ENCODE data around the gene CENPP.
"Not testable (repeated sequence)": the region's sequence is repeated elsewhere in the genome, so short reads cannot be mapped to it uniquely, and the experiment has no call there.

The CENPP gene

DNA sequence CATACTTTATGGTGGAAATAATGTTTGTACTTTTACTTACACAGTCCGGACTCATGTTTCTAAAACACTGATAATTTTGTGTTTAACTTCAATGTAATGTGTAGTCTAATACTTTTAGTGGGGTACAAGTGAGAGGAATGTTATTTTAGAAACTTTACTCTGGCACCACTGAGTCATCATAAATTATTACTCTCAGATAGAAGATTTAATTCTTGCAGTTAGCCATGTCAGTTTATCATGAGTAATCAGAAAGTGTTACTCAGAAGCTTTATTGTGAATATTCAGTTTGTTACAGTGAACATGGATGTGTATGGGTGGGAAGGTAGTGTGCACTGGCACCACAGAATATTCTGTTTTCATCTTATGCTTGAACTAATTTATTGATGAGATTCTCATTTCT, 58.6 kb downstream of the CENPP start:
- DNase-seq: no peak

DNA sequence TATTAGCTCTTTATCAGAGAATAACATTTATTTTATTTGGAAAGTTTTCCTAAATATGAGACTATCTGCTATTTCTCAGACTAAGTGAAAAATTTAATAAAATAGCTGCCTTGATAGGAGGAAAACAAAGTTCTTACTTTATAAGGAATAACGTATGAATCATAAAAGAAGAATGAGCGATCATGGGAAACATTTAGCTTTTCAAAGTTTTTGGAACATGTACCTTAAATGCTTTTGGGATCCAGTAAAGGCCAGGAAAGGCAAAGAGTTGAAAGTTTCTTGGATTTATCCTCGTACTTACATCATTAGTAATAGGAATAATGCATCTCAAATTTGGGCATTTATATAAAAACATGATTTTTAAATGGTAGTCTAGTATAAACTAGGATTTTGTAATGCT, 59.2 kb downstream of the CENPP start:
- DNase-seq: no peak

DNA sequence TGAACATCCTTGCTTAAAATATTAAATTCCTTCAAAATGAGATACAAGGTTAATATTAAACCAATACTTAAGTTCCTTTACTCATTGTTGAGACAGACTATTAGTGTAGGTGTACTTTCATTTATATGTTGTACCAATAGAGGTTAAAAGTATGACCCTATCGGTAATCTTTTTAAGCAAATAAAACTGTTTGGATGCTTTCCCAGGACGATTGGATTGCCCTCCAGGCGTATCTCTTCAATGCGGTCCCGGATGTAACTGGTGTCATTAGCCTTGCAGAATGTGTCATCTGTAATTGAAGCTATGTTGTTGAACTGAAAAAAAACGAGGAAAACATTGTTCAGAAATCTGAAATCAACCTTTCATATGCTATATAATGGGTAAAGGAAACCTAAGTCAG, 59.7 kb downstream of the CENPP start:
- no peak for DNase-seq

DNA sequence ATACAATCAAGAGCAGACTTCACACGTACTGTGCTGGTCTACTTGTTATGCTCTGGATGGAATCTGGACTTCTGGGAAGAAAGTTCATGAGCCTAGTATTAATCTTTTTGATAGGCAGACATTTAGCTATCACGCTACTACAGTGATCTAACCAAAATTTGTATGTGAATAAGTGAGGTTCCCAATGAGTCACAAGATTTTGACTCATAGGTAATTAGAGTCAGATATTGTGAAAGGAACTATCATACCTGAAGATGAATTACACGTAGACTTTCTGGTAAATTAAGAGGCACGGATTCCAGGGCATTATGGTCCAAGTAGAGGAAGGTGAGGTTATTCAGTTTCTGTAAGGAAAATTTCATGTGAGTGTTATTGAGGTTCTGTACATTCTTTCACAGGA, 60.2 kb downstream of the CENPP start:
- DNase-seq: no peak

DNA sequence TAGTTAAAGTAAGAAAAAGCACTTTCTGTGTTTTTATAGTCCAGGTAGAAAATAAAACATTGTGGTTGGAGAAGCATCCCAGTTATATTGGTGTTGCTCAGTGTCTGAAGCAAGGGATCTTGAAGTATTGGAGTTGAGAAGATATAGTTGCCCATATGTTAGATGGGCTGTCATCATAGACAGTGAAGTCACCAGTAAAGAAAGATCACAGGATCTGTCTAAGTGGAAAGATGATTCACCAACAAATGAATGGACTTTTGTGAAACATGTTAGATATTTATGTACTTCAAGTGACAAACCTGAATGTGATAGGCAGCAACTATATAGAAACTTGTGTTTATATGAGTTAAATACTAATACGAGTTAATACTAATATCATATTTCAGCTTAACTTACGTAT, 66.9 kb downstream of the CENPP start:
- no peak for DNase-seq

DNA sequence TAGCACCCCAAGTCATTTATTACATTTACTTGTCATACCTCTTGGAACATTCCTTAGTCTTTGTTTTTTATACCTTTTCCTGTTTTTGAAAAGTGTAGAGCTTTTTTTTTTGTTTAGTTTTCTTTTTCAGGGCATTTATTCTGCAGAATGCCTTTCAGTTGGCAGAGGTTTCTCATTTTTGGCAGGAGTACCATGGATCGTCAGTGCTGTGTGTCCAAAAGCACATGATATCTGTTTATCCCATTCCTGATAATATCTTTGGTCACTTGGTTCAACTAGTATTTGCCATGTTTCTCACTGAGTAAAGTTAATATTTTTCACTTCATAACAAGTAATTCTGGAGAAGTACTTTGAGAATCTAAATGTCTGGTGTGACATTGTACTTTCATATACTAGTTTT, 67.9 kb downstream of the CENPP start:
- no peak for DNase-seq

DNA sequence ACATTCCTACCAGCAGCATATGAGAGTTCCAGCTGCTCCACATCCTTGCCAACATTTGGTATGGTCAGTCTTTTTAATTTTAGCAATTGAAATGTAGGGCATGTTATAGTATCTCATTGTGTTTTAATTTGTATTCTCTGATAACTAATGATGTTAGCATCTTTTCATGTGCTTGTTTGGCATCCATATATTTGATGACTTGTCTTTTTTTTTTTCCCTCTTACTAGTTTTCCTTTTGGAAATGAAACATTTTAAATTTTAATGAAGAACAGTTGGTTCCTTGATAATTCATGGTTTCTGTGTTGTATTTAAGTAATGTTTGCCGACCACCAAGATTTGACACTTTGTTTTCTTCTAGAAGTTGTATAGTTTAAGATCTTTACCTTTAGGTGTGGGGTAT, 69.9 kb downstream of the CENPP start:
- no peak for DNase-seq

DNA sequence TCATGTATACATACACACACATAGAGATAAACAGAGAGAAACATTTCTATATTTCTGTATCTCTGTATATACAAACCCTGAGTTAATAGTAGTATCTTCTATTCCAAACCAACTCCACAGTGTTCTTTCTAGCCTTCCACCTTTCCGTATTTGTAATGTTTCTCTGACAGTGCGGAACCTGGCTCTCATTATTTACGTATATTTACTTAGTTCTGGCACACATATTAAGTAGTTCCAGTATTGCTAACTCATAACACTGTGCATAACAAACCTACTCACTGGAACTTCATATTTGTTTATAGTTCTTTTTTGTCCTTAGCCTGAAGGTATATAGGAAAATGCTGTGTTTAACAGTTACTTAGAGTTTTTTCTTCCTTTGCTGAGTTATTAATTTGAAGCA, 72.1 kb downstream of the CENPP start:
- DNase-seq: no peak

DNA sequence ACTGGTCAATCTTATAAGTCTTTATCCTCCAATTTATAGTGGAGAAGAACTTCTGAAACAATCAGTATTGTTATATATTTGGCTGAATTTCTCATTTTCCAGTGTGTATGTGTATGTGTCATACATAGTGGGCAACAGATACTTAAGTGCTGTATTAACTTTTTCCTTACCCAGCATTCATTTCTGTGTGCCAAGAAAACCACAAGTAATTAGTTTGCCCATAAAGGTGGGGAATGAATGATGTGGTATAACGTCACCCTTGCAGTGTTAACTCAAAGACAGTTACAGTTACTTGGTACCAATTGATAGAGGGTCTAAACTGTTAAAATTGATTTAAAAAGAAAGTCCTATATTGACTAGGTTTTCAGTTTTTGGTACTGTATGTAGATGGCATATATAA, 76.6 kb downstream of the CENPP start:
- DNase-seq: no peak

DNA sequence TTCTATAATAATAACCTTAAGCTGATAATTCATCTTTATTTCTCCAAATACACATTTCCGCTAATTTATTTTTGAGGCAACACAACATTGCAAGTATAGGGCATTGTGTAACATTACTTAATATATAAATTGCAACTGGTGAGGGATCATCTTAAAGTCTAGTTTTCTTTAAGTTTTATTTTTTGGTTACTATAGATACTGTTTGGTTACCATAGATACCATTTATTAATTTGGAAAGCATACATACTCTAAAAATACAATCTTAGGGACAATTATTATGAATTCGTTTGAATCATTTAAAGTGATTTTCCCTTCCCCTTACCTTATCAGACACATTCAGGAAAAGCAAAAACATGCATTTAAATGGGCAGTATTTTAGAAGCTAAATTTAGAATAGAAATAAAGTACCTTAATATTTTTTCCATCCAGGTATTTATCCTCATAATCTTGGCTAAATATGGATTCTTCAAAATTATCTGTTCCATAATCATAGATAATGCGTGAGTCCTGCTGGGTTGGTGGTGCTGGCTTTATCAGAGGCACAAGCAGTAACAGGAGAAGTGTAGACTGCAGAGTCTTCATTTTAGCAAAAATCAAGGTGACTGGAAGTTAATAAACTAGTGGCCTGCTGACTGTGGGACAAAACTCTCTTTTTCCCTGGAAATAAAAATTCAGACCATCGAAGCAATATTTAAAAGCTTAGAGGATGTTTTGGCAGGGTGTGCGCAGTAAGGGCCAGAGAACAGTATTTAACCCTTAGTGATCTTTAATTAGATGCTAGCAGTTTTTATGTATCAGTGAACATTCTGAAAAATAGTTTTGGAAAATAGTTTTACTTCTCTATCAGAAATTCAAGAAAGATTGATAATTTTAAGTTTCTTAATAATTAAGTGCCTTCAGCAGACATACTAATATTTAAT, 77.3 kb downstream of the CENPP start:
- DNase-seq: no peak

DNA sequence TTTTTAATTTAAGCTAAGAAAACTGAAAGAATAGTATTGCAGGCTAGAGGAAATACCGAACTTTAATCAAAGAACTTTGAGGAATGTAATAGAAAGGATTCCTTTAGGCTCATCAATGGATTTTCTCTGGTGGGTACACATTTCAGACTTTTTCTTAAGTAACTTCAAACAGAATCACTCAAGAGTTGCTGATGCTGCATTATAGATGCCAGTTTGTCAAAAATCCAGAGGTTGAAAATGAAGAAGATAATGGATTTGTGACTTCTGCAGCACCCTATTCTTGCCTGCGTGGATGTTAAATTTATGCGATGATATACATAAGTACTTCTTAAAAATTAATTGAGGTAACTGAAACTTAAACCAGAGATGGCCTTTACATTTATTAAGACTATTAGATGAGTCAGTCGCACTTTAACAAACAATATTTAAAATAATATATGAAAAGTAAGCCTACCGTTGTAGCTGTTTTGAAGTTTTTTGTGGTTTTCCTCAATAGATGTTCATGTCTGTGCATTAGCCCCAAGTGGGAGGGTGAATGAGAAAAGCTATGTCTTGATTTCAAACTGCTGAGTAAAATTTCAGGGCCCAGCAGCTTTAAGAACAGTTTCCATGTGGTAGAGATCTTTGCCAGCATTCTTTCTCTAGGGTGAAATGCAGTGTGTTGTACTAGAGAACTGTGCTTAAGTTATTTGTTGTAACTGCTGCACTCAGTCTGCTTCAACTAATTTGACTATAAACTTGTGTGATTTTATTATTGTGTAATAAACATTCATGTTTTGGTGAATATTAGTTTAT, 78.5 kb downstream of the CENPP start, which contains the start of gene OGN:
OGN (minus strand) TSS at position 537 of the 795 bp plus-strand sequence. CDS start 1,171 bp downstream, outside the sequence.
- DNase-seq: peak; percentile 34

DNA sequence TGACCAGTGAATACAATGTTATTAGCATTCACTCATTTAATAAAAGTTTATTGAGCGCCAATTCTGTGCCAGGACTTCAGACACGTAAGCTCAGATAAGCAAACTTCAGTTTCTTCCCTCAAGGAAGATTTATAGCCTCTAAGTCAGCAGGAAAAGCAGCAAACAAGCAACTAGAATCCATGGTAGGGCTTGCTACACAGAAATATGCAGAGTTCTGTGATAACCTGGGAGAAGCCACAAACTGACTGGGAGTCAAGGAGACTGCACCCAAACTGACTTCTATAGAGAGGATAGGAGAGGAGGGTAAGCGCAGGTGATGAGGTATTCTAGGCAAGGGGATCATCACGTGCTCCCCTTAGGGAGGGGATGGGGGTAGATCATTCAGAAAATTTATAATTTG, 80.1 kb downstream of the CENPP start:
- no peak for DNase-seq

DNA sequence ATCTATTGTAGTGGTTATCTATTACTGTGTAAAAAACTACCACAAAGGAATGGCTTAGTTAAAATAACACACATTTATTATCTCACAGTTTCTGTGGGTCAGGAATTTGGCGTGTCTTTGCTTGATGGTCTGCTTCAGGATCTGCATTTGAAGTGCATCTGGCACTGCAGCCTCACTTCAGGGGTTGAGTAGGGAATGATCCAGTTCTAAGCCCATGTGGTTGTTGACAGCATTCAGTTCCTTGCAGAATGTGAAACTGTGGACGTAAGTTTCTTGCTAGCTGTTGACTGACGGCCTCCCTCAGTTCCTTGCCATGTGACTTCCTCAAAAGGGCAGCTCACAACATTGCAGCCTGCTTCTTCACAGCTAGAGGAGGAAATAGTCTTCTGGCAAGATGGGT, 80.7 kb downstream of the CENPP start:
- no peak for DNase-seq

DNA sequence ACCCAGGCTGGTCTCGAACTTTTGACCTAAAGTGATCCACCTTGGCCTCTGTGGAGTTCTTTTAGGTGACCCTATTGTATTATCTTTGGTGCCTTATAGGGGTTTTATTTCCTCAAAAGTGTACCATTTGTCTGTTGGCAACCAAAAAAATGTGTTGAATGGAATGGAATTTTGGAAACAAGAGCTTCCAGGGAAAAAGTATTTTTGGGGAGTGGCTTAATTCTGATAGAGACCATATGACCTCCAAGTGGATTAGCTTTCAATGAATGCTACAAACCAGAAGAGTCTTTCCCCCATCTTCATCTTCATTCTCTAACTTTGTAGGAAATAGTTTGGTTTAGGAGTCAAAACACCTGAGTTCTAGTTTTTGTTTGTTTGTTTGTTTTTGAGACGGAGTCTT, 82.1 kb downstream of the CENPP start:
- DNase-seq: no peak

DNA sequence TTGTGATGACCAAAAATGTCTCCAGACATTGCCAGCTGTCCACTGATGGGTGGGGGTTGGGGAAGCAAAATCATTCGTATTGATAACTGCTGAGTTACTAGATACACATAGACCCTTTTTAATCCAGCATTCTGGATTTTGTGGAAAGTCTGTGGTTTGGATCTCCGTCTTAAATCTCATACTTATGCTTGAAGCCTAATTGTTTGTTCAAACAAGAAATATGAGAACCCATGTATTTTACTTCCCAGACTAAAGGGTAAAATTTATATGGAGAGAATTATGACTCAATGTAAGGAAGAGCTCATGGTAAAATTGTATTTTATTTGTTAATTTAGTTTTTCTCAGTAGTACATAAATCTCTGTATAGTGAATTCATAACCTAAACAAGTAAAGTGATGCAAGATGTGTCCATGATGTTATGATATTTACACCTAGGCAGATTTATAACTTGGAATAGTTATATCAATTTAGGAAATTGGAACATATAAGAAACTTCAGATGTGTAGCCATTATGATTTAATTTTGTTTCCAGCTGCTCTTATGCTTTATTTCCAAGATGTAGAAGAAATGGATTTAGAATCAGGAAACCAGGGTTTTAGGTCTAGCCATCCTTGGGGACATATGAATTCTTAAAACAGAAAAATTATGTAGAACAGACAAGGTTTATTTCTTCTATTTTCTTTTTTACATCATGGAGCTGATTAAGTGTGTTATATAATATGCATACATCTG, 83.2 kb downstream of the CENPP start:
- no peak for DNase-seq

DNA sequence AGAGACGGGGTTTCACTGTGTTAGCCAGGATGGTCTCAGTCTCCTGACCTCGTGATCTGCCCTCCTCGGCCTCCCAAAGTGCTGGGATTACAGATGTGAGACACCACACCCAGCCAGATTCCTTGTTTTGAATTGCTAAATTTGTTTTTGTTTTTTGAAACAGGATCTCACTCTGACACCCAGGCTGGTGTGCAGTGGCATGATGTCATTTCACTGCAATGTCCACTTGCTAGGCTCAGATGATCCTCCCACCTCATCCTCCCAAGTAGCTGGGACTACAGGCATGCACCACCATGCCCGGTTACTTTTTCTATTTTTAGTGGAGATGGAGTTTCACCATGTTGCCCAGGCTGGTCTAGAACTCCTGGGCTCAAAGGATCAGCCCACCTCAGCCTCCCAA, 85.4 kb downstream of the CENPP start:
- not testable (repeated sequence) for DNase-seq

DNA sequence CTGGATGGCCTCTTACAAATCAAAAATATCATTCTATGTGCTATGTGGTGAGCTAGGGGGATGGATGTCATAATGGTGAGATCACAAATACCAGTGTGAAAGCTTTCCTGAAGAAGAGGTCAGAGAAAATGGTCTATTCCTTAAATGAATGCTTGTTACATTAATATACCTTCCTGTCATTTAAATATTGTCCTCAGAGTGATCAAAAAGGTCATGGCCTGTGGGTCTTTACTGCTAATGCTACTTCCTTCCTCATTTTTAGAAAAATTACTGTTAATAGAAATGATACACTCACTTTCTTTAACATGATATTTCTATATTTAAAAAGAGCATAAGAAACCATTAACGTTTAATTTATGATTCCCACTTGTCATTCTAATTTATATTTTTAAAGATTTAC, 88.8 kb downstream of the CENPP start:
- no peak for DNase-seq

DNA sequence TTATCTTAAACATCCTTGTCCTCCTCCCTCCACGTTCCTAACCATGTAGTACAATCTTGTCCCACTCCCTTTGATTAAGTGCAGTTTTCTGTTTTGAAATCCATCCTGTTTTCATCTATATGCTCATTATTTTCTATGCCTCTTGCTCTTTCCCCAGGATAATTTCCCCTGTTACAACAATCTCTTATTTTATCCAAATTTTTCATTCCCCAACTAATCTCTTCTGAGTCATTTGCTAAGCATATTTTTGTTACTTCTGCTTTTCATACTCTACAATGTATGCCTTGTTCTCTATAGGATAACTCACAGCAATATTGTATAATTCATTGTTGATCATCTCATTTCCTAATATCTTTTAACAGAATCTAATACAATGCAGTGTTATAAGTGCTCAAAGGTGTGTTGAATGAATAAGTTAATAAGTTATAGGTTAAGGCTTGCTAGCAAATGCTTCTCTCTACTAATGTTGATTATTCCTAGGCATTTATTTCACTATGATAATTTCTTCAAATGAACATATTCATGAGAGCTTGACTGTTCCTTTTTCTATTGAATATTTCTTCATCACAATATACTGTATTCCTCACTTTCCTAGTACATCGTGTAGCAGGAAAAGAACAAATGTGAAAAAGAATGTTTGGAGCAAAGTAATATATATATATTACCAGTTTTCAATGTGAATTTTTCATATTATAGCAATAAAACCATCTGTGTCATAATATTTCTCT, 97.0 kb downstream of the CENPP start:
- no peak for DNase-seq

DNA sequence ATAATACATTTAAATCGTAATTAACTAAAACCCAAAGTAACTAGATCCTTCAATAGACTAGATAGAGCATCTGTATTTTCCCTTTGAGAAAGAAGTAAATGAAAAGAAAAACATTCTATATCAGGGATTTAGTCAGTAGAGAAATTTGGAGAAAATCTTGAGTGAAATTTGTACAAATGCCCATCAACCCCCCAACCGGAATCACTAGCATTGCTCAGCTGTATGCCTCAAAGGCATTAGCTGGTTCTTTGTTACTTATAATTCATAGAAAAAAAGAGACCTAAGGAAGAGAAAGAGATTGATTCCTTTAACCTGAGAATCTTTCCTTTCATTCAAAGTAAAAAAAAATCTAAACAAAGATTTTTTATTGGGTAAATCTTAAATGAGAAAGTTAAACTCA, 97.9 kb downstream of the CENPP start:
- no peak for DNase-seq

DNA sequence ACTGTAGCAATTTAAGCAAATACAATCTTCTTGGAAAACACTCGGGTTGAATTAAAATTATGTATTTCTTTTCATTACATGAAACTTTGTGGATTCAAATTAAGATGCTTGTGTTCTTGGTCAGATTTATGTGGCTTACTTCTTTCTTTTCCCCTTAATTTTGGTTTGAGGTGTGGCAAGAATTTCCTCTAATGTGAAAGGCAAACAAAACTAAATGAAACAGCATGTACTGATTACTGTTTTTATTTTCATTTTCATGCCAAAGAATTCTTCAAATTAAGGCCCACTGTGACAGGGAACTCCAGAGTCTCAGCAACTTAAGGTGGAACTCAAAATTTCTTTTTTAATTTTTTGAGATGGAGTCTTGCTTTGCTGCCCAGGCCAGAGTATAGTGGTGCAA, 98.6 kb downstream of the CENPP start, which contains the start of gene OMD:
OMD (minus strand) TSS at position 132 of the 400 bp plus-strand sequence. CDS start 6,913 bp downstream, outside the sequence.
- DNase-seq: no peak

DNA sequence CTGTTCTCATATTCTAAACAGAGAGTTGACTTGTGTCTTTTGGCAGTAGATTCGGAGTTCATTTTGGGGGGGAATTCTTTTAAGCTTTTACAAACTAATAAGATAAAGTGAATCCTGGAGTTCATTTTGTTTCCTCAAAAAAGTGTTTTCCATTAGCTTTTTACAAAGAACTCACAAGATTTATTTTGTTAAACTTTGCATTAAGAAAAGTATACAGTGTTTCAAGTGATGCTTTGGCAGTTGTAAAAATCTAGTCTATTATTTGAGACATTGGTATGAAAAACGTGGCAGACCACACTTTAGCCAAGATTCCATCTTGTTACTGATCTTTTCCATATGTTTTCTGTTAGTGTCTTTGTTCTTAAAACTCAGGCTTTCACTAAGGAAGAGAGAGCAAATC, 99.7 kb downstream of the CENPP start:
- DNase-seq: peak; percentile 37

DNA sequence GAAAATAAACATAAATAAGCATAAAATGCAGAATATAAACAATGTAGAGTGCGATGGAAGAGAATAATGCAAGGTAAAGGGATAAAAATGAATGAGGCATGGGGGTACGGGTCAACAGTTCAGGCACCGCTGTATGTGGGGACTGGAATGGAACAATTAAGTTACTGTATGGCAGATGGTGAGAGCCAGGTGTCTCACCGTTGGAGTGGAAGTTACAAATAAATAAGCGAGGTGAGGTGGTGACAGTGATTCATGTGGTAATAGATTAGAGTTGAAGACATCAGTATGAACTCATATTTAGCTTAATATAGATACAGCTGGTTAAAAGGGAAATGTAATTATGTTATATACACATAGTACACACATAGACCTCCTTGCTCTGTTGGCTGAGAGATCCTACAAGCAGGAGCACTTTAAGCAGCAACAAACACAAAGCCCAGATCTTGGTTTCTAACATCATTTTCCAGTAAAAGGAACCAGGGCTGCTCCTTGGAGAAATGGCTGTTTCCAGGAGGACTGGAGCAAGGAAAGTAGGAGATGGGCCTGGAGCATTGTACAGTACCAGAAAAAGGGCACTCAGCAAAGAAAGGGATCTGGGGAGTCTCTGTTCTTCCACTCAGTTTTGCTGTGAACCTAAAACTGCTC, 100.9 kb downstream of the CENPP start:
- DNase-seq: peak; percentile 99

Measured in NCI-H2171 treated with DMSO at 0.1 percent for 48 hours (cell line).